NB4 (cell line): ENCODE data around the gene ZNF516.

Experiments used
- POLR2A ChIP-seq: IDR thresholded peaks from 2 replicates; pipeline ENCODE4 v1.6.1; 2011; ENCODE audit warnings: mild to moderate bottlenecking; ENCODE audit not compliant: insufficient read length; ENCODE audit errors: extremely low read depth
- TF ChIP-seq, protein P1 (sequence below): IDR thresholded peaks from 2 replicates; pipeline ENCODE4 v1.6.1; 2011; ENCODE audit warnings: low read depth, low read length

DNA sequence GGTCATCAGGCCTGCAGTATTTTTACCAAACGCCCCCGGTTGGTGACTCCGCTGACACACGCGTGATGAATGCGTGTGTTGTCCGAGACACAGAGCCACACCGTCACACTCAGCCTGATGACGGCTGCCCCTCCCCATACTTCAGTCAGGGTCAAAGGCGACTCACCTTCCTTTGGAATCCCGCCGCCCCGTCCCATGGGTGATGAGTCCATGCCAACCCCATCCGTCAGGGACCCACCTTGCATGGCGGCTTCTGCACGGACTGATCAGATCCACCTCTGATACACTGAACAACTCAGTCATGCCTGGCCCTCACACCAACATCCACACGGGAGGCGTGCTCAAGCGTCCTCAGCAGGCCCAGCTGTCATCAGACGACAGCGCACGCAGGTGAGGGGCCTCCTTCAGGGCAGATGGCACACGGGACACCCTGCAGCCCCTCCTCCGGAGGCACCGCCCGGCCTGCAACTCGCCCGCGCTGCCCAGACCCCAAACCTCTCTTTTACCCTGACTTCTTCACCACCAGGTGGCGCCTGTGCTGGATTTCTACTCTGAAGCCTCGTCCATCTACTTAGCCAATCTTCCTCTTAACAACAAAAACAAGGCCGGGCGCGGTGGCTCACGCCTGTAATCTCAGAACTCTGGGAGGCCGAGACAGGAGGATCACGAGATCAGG lies 89.2 kb downstream of the ZNF516 start:
- TF ChIP-seq, protein P1, sequence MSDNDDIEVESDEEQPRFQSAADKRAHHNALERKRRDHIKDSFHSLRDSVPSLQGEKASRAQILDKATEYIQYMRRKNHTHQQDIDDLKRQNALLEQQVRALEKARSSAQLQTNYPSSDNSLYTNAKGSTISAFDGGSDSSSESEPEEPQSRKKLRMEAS = no peak
- TF ChIP-seq POLR2A = no peak
